T-helper 9 cell (primary cell): ENCODE measurements around the gene VANGL2.

Source experiments
- DNase-seq: peaks from one replicate; pipeline ENCODE4 v3.0.0-alpha.2; 2020

Gene VANGL2

DNA sequence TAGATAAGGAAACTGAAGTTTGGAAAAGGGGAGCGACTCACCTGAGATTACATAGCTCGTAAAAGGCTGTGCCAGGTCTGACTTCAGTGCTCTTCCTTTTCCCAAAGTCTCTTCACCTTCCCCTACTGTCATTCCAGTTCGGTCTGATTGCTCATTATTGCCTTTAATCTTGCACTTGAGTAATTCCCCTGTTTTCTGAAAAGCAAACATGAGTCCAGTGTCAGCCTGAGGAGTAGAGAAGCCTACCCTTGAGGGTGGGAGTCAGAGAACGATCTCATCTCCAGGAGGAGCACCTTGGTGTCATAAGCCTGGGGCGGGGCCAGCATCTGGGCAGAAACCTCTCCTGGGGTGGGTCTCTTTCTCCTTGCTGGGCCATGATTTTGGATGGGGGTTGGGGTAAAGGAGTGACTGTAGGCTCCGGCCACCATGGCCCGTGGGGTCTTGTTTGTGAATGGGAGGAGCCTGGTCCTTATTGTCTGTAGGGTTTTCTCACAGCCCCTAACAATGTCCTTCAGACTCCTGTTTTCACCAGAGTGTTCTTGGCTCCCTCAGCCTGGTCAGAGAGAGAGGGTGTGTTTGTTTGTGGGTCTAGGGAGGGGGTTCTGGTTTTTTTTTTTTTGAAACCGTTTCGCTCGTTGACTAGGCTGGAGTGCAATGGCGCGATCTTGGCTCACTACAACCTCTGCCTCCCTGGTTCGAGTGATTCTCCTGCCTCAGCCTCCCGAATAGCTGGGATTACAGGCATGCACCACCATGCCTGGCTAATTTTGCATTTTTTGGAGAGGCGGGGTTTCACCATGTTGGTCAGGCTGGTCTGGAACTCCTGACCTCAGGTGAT, 6.0 kb downstream of the VANGL2 start:
- no peak for DNase-seq

DNA sequence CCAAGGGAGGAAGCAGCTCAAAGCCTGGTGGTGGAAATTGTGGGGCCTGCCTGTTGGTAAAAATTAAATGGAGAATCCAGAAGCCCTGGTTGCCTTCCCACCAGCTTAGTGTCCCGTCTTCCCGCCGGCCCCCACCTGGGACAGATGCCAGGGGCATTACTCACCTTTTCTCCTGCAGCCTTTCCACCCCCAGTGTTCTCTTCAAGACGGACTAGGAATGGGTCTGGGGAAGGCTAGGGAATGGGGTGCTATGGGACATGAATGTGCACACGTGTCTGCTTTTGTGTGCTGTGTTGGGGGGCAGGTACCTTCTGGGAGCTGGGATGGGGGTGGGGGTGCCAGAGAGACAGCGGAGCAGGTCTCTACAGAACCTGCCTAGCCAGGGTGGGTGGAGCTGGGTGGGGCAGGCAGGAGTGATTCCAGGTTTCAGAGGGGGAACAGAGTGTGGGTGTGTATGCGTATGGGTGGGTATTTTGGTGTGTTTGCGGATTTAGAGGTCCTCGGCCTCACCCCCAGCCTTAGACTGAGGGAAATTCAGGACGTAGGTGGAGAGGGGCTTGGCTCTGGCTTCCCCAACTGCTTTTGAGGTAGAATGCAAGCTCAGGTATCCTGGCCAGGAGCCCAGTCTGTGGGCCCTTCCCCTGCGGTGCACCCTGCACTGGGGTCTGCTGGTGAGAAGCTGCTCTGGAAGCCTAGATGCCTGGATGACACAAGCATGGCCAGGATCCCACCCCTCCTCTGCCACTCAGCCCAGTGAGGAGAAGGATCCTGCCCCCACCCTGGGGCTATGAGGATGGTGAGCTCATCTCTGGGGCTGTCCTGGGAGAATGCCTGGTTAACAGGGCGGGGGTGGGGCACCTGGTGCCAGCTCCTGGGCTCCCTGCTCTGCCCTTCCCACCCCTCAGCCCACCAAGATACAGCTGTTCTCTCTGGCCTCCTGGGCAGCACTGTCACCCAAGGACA, 7.8 kb downstream of the VANGL2 start:
- no peak for DNase-seq

DNA sequence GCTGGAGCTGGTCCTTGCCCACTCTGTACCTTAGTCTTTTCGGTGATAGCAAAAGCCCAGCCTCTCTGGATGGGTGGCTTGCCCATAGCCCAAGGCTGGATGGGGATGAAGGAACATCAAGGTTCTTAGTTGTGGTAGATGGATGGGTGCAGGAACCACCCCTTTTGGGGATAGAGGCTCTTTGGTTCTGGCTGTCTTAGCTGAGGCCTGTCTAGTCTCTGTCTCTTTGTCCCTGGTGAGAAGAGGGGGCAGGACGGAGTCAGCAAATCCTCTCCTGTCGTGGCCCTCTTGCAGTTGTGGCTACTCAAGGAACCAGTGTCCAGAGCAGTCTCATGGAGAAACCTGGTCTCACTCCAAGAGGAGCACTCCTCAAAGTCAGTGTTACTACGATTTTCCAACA, 8.5 kb downstream of the VANGL2 start:
- DNase-seq: no peak

DNA sequence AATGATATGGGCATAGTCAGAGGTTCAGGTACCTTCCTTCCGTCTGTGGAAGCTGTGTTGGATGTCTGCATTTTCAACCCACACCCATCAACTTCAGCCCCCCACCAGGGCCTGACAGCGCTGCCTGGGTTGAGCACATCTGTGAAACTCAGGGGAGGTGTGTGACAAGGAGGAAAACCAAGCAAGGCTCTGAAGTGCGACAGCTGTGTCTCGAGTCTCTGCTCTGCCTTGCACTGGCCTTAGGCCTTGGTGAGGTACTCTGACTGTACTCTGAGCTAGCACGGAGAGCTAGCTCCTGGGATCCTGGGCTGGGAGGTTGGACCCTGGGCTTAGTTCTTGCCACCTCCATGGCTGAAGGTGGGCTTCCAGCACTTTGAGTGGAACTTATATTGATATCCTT, 9.1 kb downstream of the VANGL2 start:
- DNase-seq: no peak

DNA sequence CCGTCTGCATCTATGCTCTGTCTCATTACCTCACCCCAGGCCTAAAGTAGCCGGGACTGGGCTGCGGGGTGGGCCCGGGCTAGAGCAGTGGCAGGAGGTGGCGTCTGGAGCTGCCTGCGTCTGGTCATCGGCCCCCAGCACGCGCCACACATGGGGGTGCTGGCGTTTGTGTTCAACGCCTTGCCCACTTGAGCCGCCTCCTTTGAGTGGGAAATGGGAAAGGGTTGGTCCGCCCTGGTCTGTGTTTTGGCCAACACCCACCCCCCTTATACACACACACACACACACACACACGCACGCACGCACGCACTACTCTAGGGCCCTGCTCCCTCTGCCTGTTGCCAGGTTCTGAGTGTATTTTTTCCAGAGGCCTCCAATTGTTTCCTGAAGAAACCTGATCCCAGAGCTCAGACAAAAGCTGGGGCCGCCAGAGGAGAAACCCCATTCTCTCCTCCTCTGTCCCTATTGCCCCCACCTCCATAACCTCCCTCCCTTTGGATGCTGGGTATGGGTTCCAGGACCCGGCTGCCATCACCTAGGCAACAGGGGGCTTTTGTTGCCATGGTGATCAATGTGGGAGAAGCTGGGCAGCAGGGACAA, 10.1 kb downstream of the VANGL2 start:
- DNase-seq: no peak

DNA sequence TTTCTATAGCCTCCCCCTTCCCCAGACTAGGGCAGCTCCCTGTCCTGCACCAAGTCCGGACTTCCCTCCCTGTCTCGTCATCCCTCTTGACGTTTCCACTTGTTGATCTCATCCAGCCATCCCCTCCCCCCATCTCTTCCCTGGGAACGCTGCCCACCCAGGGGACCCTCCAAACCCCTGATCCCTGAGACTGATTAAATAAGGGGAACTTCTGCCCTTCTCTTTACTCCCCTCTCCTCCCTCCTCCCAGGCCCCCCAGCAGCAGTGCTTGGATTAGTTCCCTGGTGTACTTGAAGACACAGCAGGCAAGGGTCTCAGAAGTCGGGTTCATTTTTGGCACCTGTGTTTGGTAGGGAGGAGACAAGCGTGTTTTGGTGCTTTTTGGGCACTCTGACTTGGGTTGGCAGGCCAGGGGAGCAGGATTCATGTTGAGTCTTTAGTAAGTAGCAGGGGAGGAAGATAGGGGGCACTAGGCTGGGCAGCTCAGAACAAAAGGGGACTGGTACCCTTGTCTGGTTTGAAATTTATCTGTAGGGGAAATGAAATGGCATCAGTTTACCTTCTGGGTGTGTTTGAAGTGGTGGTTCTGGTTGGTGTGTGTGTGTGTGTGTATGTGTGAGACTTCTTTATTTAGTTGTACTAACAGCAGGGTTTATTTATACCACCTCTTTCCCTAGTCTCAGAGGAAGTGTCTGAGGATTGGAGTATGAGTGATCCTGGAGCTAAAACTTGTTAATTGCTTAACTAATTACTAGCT, 11.1 kb downstream of the VANGL2 start:
- no peak for DNase-seq

DNA sequence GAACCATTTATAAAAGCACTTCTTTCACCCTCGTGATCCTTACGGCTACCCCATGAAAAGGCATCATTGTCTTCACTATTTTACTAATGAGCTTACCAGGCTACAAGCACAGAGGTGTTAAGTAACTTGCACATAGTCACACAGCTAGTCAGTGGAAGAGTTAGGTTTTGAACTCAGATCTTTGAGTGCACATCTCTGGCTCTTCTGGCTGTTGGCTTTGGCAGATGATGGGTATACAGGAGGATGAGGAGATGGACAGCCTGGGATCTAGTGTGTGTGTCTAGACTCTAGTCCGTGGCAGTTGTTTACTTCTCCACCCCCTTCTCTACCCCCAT, 11.6 kb downstream of the VANGL2 start:
- DNase-seq: no peak

DNA sequence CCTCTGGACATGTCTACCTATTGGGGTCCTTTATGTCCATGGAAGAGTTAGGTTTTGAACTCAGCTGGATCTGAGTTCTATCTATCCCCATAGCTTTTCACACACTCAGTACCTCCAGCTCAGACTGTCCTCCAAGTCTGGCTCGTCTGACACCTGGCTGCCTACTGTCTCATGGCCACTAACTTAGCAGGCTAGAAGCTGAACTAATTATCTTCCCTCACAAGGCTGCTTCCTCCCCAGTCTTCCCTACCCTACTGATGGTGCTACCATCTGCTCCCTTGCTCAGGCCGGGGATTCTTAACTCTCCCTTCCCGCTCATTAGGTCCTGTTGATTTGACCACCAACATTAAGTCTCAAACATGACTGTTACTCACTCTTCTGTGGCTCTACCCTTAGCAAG, 13.4 kb downstream of the VANGL2 start:
- no peak for DNase-seq

DNA sequence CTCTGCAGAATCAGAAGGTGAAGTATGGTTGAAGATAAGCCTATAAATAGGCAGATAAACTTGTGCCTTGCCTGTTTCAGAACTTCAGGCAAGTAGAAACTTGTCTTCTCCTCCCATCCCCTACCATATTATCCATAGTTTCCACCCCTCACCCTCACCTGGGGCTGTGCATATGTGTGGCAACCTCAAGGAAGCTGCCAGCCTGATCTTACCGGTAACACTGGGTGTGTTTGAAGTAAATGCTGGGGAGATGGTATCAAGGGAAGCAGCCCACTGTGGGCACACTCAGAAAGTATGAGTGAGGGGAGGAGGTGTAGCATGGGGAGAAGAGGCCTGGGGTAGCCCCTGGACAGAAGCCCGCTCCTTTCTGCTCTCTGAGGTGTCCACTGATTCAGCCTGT, 14.5 kb downstream of the VANGL2 start:
- no peak for DNase-seq

DNA sequence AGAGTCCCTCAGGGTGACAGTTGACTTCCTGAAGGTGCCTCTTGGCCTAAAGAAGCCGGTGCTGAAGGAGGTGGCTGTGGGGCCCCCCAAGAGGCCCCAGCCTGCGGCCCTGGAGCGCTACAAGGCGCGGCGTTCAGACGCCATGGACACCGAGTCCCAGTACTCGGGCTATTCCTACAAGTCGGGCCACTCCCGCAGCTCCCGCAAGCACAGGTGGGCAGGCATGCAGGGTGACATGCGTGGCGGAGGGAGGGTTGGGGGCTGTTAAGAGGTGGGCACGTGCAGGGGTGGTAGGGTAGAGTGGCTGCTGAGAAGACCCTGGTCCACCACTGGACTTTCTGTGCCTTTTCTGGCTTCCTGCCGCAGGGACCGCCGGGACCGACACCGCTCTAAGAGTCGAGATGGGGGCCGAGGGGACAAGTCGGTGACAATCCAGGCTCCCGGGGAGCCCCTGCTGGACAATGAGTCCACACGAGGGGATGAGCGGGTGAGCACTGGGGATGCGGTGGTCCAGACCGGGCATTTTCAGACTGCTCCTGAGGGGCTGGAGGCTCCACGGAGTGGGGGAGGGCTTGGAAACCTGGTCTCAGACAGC, 15.4 kb downstream of the VANGL2 start:
- no peak for DNase-seq

DNA sequence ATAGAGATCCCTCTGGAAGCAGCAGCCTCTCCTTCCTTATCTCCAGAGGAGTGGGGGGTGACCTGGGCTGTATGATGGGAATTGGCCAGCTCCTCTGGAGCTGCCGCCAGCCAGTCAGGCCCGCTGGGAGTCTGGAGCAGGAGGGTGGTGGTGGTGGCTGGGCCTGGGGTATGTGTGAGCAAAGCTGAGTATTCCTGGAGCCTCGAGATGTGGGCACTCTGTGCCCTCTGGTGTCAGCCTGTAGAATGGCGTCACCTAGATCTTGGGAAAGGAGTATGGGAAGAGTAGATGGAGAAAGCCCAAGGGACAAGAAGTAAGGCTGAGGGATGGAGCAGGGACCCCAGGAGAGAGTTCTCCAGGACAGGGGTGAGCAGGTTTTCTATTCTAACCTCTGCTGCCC, 16.0 kb downstream of the VANGL2 start:
- DNase-seq: no peak

DNA sequence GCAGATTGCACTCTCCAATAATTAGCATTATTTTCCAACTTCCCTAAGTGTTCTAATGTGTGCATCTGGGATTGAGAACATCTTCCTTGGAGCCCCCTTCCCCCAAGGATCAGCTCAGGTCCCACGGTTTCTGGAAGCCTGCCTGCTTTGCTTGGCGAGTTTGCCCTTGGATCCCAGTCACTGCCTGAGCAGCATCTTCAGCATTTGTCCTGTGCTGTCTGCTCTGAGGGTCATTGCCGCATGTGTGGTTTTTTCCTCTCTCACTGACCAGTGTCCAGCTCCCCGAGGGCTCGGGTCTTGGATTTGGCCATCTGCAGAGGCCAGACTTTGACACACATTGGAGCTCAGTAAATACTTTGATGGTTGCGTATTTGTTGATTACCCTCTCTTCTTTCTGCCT, 18.1 kb downstream of the VANGL2 start:
- DNase-seq: no peak

DNA sequence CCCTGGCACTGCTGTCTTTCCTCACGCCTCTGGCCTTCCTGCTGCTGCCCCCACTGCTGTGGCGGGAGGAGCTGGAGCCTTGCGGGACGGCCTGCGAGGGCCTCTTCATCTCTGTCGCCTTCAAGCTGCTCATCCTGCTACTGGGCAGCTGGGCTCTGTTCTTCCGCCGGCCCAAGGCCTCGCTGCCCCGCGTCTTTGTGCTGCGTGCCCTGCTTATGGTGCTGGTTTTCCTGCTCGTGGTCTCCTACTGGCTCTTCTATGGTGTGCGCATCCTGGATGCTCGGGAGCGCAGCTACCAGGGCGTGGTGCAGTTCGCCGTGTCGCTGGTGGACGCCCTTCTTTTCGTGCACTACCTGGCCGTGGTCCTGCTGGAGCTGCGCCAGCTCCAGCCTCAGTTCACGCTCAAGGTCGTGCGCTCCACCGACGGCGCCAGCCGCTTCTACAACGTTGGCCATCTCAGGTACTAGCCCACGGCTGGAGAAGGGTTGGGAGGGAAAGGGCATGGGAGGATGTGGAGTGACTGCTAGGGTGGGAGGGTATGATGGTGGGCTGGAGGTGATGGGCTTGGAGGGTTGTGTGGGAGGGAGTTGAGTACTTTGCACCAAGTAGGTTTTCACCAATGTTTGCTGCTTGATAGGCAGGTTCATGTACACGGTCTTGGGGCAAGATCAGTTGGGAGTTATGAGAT, 18.9 kb downstream of the VANGL2 start:
- no peak for DNase-seq

DNA sequence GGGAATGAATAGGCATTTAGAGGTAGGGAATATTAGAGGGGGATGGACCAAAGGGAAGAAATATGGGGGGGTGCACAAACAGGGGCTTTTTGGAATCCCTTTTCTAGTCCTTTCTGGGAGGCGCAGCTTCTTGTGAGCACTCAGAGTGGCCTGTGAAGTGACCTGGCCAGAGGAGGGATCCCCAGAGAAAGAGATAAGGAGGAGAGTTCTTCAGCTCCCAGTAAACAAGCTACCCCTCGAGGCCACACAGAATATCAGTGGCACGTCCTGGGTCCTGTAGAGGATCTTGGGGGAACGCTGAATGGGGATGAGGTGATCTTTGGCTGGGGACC, 19.4 kb downstream of the VANGL2 start:
- no peak for DNase-seq

DNA sequence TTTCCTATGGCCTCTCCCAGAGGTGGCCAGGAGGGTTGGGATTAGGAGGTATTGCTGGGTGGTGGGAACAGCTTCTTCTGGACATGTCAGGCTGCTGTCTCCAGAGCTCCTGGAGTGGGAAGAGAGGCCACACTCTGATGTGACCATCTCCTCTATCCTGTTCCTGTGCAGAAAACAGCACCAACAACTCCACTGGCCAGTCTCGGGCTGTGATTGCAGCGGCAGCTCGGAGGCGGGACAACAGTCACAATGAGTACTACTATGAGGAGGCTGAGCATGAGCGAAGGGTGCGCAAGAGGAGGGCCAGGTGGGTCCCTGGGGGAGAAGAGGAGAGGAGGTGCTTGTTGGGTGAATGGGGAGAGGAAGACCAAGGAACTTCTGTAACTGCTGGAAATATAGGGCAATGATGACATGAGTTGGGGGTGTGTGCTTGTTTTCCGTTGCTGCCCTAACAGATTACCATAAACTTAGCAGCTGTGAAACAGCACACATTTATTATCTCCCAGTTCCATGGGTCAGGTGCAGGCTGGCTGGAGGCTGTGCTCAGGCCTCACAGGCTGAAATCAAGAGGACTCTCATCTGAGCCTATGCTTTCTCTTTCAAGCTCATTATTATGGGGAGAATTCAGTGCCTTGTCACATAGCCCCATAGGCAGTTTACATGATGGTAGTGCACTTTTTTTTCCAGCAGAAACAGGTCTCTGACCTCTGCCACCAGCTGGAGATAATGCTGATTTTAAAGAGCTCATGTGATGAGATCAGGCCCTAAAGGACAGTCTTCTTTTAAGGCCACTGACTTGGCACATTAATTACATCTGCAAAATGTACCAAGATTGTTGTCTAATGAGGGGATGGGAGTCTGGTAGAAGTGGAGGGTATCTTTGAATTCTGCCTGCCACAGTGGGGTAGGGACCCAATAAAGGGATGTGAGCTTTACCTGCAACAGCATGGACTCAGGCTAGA, 20.8 kb downstream of the VANGL2 start:
- no peak for DNase-seq

DNA sequence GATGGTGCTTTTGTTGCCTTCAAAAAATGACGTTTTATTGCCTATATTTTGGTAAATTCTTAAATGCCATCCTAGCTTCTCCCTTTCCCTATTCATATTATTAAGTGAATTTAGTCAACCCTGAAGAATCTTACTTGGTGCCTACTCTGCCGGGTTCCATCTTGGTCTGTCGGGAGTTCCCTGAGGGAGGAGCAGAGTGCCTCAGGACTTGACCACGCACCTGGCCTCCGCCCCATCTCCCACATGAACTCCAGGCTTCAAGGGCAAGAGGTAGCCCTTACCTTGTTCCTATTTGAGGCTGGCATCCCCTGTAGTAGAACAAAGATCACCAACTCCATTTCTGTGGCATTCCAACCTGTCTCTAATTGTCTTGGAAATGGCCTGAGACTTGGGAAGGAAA, 21.5 kb downstream of the VANGL2 start:
- no peak for DNase-seq

DNA sequence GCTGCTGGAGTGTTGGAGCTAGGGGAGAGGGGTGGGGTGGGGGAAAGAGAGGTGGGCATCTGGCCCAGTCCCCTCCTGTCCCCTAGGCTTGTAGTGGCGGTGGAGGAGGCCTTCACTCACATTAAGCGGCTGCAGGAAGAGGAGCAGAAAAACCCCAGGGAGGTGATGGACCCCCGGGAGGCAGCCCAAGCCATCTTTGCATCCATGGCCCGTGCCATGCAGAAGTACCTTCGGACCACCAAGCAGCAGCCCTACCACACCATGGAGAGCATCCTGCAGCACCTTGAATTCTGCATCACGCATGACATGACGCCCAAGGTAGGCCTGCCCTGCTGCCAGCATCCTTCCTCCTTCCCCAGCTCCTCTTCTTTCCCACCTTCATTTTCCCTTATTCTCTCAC, 23.6 kb downstream of the VANGL2 start:
- DNase-seq: no peak

DNA sequence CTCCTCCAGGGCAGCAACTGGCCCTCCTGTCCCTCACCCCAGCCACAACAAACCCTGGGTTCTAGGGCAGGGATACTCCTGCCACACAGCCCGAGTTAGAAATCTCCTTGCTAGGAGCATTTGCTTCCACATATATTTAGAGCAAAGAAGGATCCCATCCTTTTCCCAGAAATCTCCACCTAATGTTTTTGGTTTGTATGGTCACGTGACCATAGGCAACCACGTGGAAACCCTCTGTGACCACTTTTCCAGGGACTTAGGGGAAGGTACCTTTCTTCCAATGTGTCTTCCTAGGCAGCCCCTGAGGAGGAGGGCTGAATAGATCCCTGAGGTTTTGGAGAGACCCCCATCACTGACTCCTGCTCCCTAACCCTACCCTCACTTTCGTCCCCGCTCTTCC, 25.5 kb downstream of the VANGL2 start:
- no peak for DNase-seq

DNA sequence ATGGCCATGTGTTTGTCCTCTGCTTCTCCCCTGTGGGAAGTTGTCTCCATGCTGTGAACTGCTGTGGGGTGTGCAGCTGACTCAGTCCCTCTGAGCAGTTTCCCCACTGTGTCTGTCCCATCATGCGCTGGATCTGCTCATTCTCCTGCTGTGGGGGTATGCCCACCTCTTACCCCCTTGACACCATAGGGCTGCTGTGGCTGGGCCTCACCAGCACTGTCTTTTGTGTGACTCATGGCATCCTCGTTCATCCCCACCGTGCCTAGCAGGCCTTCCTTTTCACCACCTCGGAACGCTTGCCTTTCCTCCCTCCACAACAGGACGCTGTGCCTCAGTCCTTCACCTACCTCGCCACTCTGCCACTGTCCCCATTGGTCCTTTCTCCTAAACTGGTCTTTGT, 27.3 kb downstream of the VANGL2 start:
- DNase-seq: no peak

DNA sequence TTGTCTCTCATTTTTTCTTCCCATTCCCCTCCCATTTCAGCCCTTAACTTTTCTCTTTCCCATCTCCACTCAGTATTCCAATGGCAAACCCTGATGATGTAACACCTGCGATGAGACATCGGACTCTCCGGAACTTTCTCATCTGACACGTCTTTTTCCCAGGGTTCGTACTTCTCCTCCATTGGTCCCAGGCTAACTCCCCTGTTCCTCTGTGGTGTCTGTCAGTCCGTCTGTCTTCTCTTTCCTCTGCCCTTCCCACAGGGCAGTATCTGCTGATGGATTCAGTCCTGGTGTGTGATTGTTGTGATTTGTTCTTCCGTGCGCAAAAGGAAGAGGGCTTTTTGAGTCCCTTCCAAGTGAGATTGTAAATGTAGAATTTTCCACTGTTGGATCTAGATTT, 27.7 kb downstream of the VANGL2 start:
- no peak for DNase-seq

DNA sequence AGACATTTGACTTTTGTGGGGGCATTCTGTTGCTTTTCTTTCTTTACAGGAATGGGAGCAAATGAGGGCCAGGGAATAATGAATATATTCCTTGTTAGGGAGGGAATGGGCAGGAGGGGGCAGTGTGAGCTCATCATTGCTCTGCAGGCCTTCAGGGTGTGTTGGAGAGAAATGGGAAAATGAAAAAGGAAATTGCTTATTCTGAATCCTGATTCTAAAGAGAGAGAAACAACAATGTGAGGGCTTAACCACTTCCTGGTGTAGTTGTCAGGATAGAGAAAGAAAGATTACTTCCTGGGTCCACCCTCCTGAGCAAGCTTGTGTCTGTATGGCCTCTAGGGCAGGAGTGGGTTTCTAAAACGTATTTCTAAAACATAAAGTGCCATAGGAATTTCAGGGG, 28.3 kb downstream of the VANGL2 start:
- DNase-seq: peak; percentile 17
